GM18858 (cell line): ENCODE measurements around the gene ANGEL2.
A peak's percentile ranks its signal among the peaks of the same experiment; 100 is the strongest.
"Not testable (repeated sequence)": the region's sequence is repeated elsewhere in the genome, so short reads cannot be mapped to it uniquely, and the experiment has no call there.

ENCODE experiments used
- ATAC-seq: cut with Tn5 transposase; IDR thresholded peaks from one replicate; pipeline ENCODE4 v1.9.1; 2021; ENCODE audit not compliant: unreplicated experiment

Gene ANGEL2

DNA sequence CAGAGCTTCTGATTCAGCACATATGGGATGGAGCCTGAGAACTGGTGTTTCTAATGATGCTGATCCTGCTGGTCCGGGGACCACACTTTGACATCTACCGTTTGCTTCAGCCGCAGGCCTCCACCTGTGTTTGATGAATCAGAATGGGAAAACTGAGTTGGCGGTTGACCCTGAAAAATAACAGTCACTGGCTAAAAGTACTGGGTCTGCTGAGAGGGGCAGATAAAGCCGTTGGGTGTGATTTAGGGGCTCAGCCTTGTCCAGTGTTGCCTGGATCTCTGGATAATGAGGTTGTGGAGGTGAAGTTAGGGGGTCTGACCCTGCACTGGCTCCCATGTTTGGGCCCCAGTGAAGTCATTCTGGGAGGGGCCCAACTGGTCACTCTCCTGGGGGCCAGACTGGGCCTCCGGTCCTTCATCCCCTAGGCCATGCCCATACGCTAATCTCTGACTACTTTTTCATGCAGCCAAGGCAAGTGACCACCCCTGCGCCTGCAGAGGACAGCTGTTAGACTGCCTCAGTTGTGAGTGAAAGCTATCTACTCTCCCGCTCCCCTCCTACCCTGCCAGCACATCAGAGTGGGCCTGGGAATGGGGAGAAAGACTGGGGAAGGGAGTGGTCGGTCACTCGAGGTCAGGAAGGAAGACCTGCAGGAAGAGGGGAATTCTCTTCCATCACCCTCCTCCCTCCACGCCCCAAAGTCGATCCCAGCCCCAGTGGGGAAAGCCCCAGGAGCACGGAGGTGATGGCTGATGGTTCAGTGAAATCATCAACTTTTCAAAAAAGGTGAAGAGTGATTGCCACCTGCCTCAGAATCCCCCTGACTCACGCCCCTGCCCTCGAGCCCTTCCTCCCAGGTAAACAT, 37.7 kb downstream of the ANGEL2 start:
- peak; percentile 34 for ATAC-seq

DNA sequence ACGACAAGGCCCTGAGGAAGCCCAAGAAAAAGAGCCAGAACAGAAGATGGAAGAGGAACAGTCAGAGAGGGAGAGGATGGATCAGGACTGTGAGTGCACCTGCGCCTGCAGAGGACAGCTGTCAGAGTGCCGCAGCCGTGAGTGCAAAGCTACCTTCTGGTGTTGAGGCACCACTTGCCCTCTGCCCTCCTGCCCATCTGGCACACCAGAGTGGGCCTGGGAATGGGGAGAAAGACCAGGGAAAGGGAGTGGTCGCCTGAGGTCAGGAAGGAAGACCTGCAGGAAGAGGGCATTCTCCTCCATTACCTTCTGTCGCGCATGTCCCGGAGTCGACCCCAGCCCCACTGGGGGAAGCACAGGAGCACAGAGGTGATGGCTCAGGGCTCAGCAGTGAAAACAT, 39.1 kb downstream of the ANGEL2 start:
- ATAC-seq = no peak

DNA sequence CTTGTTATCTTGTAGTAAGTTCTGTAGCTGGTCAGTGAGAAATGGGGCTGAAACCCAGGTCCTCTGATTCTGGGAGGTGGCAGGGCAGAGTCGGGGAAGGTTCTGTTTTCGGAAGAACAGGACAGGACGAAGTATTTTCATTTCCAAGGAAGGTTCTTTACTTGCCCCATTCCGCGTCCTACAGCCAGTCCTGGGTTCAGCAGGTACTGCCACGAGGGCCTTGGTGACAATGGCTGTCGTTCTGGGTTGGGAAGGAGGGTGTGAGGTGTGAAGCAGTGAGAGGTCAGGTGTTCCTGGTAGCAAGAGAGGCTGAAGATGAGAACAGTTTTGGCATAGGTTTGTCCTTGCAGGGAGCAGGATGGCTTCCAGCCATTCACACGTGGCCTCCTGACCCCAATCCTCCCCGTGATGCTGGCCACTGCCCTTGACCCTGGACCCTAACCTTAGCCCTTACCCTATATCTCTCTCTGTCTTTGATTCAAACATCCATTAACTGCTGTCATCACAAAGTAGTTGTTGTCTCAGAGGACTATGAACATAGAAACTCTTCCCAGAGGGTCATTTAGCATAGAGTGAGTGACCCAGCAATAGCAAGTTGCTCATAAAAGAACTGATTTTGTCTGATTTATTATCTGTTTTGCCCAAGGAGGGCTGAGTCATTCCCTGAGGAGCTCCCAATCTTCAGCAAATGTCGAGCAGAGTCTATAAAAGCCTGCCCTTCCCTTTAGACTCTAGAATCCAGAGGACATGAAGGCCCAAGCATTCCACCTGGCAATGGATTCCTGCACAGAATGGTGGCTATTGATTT, 40.4 kb downstream of the ANGEL2 start:
- no peak for ATAC-seq

DNA sequence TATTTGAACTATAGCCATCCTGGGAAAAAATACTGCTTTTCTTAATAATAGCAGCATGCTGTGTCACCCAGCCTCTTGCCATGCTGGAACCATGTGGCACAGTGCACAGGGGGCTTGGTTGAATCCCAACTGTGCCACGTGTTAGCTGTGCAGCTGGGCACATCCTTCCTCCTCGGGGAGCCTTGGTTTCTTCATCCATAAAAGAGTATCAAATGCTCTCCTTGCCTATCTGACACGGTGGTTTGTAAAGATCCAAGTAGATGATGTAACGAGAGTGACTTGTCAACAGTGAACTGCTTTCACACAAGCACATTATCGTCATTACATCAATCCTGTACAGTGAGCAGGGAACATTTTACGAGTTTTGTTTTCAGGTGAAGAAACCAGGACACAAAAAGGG, 41.0 kb downstream of the ANGEL2 start:
- ATAC-seq = no peak

DNA sequence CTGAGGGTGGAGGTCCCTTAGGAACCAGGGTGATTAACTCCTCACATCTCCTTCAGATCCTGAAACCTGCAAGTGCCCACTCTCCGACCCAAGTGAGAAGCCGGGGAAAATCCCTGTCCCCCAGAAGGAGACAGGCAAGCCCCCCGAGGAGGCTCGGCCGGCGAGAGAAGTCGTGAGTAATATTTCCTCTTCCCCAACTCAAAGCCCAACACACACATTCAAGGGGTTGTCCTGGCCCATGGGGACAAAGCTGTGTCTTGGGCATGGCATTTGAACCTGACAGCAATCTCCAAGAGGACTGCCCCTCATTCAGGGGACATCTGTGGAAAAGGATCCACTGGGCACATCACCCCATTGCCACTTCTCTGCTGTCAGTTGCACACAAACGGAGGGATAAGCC, 41.8 kb downstream of the ANGEL2 start:
- no peak for ATAC-seq

DNA sequence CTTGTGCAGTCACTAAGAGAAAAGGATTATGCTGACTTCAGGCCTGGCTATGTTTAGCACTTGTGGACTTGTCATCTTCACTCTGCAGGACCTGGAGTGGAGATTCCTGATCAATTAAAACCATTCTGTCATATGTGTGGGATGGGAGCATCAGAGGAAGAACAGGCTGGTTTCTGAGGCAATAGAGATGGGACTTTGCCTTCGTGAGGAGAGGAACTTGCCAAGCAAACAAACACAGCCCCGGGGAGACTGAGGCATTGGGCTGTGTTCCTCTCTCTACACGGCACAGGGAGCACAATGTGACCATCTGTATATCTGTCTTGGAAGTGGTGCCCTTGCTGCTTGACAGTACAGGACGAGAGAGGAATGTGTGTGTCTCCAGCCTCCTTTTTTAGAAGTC, 42.2 kb downstream of the ANGEL2 start:
- ATAC-seq = no peak

DNA sequence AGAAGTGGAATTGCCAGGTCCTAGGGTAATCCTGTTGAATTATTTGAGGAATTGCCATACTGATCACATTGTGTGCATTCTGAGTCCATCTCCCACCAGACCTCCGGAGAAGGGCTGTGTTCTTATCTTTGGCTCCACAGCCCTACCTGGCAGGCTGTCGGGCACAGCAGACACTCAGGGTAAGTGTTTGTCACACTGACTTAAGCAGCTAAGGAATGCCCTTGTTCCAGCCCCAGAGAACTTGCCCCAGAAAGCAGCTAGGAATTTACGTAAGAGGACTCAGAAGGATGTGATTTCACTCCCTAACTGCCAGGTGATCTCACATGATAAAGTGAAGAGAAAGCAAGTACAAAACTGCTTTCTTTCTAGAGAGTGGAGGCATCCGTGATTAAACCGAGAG, 44.4 kb downstream of the ANGEL2 start:
- no peak for ATAC-seq

DNA sequence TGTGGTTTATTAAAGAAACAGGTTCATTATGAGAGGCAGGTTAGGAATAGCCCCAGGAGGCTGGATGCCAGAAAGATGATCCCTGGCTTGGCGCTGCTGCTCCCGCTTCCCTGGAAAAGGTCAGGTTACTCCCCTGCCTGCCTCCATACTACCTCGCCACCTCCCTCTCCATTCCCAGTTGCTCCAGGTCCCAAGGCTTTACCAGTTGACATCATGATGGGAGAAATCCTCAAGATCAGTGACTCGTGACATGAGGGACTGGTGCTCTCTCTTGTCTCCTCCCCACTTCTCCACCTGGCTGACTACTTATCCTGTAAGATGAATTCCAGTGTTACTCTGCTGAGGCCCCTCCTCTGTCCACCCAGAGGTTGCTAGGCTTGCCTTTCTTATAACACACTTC, 45.6 kb downstream of the ANGEL2 start:
- ATAC-seq = no peak

DNA sequence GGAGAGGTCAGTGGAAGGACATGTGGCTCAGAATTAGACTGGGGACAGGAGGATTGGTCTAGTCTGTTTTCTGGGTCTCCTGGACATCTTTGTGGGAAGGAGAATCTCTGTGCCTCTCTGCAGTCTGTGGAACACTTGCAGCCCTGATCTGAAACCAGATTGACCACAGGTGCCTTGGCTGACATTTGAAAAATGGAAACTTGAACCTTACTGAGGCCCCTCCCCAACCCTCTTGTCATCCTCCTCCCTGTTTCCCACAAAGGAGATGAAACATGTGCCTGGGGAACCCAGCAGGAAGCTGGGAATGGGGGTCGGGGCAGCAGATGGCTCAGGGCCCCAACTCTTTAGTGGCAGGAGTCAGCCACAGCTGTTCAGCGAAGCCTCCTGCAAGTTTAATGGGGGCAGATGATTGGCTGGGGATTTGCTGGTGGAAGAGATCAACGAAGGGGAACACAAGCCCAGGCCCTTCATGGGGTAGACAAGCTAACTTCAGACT, 47.3 kb downstream of the ANGEL2 start:
- ATAC-seq = peak; percentile 64

DNA sequence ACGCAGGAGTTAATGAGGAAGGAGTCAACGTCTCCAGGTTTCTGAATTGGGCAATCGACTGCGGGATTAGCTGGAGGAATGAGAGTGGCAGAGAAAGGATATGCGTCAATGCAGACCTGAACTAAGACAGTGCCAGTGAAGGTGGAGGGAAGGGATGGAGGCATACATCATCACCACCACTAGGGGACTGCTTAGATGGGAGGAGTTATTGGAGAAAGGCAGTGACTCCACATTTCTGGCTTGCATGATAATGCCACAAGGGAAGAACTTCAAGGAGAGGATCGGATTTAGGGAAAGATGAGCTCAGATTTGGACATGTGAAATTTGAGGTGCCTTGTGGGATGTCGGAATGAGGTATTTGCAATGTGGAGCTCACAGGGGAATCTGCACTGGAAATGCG, 47.9 kb downstream of the ANGEL2 start:
- peak; percentile 68 for ATAC-seq

DNA sequence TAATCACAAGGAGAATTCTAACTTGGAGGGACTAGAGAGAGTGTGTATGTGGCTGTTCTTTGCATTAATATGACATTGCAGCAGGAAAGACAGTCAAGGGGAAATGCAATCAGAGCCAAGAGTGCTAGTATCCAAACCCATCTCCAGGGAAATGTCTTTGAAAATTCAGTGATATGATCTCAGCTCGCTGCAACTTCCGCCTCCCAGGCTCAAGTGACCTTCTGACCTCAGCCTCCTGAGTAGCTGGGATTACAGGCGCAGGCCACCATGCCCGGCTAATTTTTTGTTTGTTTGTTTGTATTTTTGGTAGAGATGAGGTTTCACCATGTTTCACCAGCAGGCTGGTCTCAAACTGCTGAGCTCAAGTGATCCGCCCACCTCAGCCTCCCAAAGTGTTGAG, 49.1 kb downstream of the ANGEL2 start:
- ATAC-seq = no peak

DNA sequence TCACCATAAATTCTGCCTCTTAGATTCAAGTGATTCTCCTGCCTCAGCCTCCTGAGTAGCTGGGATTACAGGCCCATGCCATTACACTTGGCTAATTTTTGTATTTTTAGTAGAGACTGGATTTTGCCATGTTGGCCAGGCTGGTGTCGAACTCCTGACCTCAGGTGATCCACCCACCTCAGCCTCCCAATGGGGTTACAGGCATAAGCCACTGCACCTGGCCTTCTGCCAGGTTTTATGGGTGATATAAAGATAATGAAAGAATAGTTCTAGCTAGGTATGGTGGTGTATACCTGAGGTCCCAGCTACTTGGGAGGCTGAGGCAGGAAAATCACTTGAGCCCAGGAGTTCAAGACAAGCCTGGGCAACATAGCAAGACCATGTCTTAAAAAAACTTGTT, 50.7 kb downstream of the ANGEL2 start:
- not testable (repeated sequence) for ATAC-seq

DNA sequence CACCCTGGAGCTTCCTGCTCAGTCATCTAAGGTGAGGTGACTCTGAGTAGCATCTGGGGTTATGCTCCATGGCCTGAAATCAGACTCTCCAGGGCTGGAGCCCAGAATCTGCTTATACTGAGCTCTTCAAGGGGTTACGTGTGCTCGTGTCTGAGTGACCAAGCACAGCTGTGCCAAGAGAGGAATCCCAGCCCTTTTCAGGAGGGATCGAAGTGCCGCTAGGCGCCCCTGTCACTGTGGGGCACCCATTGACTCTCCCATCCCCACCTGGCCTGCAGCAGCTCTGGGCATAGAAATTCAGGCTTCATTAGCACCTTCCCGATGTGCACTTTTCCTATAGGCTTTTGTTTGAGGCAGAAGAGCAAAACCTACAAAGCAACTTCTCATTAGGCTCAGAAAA, 51.6 kb downstream of the ANGEL2 start:
- no peak for ATAC-seq

DNA sequence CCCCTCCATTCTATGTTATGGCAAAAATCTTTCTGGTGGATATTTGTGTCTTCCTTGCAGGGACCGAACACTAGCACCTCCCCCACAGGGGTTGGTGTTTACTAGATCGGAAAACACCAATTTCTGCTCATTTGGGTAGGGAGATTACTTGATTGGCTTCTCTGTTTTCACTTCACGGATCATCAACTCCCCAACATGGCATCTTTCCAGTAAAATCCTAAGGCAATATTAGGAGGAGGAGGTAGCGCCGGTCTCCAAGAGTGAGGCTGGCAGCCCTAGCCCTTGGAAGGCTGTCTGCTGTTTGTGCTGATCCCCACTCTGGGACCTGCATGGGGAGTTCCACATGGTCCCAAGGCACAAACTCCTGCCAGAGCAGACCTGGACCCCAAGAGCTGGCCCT, 53.2 kb downstream of the ANGEL2 start:
- no peak for ATAC-seq

DNA sequence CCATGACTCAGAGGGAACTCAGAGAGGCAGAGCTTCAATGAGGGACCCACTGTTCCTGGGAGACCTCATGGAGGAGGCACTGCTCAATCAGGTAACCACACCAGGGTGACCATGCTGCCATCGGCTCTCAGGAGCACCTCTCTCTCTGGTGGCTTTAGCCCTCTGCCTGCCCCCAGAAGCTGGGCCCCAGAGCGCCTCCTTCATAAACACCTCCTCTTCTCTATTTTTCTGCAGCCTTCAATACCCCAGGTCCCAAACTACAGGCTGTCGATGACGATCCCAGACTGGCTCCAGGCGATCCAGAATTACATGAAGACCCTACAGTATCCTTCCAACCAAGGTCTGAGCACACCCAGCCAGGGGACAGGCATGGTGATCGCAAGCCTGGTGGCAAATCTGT, 54.7 kb downstream of the ANGEL2 start:
- ATAC-seq = no peak

DNA sequence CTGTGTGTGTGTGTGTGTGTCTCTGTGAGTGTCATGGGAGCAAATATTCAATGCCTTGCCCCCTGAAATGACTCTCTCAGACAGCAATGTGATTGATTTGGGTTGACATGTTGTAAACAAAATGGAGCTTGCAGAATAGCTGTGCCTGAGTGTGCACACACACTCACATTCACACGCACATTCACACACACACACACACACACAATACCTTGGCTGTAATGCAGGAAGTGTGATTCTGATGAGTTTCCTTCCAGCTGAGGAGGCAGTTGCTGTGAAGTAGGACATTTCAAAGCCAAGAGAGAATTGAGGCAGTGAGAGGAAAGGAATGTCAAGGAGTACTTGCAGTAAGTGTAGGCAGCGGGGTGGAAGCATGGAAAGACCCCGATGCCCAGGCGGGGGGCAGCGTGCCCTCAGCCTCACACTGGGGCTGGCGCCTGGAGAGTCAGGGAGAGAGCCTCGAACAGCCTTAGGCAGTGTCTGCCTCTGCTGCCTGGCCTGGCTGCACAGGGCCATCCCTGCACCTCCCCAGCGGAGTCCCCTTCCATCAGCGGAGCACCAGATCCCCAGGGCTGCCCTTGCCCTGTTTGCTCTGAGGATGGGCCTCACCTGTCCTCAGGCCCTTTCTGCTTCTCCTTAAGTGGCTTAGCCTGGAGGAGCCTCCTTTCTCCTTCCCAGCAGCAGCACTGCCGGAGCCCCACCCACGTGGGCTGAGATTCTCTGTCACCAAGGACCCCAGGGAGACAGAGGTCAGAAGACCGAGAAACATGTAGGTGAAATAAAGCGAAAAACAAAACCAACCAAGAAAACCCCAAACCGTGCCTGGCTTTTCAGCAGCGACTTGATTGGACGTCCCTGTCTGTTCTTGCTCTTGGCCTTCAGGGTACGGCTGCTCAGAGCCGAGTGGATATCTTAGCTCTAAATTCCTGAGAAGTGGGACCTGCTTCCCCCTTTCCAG, 56.1 kb downstream of the ANGEL2 start:
- peak; percentile 76 for ATAC-seq

DNA sequence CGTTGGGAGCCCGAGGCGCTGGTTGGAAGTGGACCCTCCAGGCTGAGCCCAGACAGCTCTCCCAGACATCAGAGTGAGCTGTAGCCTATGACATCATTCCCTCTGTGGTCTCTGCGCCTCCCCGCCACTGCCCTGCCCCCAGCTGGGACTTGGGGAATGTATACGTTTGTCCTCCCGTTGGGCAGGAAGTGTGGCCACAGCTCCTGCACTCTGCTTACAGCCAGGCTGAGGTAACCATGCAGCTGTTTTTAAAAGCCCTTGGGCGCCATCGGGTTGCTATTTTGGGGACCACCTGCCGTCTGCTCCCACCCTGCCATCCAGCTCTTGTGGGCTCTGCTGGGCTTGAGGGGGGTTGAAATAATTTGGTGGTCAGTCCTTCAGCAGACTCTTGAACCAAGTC, 57.5 kb downstream of the ANGEL2 start:
- no peak for ATAC-seq

DNA sequence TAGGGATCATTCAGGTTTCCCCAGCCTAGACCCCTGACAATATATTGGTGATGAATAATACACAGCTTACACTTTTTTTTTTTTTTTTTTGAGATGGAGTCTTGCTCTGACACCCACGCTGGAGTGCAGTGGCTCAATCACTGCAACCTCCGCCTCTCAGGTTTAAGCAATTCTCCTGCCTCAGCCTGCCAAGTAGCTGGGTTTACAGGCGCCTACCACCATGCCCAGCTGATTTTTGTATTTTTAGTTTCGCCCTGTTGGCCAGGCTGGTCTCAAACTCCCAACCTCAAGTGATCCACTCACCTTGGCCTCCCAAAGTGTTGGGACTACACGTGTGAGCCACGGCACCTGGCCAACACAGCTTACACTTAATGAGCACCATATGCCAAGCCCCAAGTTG, 58.1 kb downstream of the ANGEL2 start:
- no peak for ATAC-seq

DNA sequence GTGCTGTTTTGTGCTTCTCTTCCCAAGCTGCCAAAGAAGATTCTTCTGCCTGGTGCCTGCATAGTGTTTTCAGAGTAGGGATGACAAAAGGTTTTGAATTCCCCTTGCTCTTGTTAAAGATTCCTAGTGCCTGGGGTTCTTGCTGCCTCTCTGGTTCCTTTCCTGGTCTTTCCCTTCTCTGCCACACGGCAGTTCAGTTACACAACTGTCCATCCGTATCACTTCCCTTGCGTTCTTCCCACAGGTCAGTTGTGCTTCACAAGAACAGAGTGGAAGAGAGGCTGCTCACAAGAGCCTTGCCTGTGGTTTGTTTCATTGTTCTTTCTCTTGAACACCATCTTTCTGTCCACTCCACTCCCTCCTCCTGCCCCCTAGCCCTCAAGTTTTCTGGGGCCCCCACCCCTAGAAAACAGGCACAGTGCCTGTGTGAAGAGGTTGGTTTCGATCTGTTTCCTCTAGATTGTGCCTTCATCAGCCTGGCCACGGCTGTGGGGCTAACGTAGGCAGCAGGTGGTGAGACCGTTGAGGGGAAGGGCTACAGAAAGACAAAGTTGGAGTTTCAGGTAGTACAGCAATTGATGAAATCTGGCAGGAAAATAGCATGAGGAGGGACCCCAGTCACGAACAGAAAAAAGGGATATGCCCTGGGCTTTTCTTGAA, 59.6 kb downstream of the ANGEL2 start:
- ATAC-seq = no peak

DNA sequence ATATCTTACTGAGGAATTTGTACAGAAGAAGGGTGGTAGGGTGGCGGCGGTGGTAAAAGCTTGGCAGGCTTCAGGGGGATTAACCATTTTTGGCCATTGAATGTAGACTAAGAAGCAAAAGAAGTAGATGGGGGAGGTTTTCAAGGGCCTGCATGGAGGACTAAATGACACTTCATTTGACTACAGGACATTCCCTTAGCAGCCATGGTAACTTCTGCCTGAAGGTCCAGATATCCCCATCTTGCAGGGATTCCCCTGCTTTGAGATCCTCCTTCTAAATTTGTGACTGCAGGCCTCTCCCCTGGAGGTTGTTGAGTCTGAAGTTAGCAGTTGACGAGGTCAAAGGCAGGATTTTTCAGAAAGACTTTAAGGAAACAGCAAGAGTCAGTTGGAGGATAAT, 60.6 kb downstream of the ANGEL2 start:
- ATAC-seq = no peak

DNA sequence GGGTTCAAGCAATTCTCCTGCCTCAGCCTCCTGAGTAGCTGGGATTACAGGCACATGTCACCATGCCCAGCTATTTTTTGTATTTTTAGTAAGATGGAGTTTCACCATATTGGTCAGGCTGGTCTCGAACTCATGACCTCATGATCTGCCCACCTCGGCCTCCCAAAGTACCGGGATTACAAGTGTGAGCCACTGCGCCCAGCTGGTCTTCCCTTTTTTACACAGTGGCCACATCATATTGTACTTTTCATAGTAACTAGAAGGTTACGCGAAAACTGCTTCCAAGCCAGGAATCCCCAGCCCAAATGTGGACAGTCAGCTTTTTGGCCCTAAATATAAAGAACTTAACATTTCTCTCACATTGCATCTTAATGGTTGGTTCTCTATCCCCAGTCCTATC, 61.2 kb downstream of the ANGEL2 start:
- ATAC-seq = no peak
